HepG2 (cell line): ENCODE results near the gene STPG4. TPM values are rescaled to one million over a fixed set of nuclear protein-coding genes. Genes with fewer than 3 reads are reported as not detected.

Experiments used
- CREM ChIP-seq, 2 experiments: sonication (generic) in 1 of 2; formaldehyde crosslinking in 1 of 2; IDR thresholded peaks; 2 replicates each; pipeline versions ENCODE4 v1.4.0 to v1.6.1; 2016 to 2020; ENCODE audit warnings: antibody characterized with exemption in 1 of 2, mild to moderate bottlenecking in 1 of 2, missing genetic modification reagents in 1 of 2
- HOMEZ ChIP-seq: IDR thresholded peaks from 2 replicates; pipeline ENCODE4 v1.6.1; 2016; ENCODE audit warnings: low read depth
- HOXD1 ChIP-seq: sonication (generic); formaldehyde crosslinking; IDR thresholded peaks from 2 replicates; pipeline ENCODE4 v1.5.0; 2020; ENCODE audit warnings: missing genetic modification reagents
- KLF6 ChIP-seq: IDR thresholded peaks from 2 replicates; pipeline ENCODE4 v1.8.0; 2016; ENCODE audit warnings: missing biosample characterization, missing genetic modification reagents
- LBX2 ChIP-seq: sonication (generic); formaldehyde crosslinking; IDR thresholded peaks from 2 replicates; pipeline ENCODE4 v1.5.0; 2020; ENCODE audit warnings: missing genetic modification reagents, mild to moderate bottlenecking, borderline replicate concordance
- MTA1 ChIP-seq: sonication (generic); formaldehyde crosslinking; IDR thresholded peaks from 2 replicates; pipeline ENCODE4 v1.4.0; 2020; ENCODE audit warnings: missing genetic modification reagents, mild to moderate bottlenecking, borderline replicate concordance
- MYPOP ChIP-seq: sonication (generic); formaldehyde crosslinking; IDR thresholded peaks from 2 replicates; pipeline ENCODE4 v1.8.1; 2023; ENCODE audit warnings: mild to moderate bottlenecking, moderate library complexity, missing genetic modification reagents
- NFIB ChIP-seq: sonication (generic); formaldehyde crosslinking; IDR thresholded peaks from 2 replicates; pipeline ENCODE4 v1.9.0; 2021; ENCODE audit warnings: missing genetic modification reagents, mild to moderate bottlenecking, borderline replicate concordance
- NR0B2 ChIP-seq: sonication (generic); formaldehyde crosslinking; IDR thresholded peaks from 2 replicates; pipeline ENCODE4 v1.4.0; 2020; ENCODE audit warnings: mild to moderate bottlenecking, missing genetic modification reagents
- PTBP1 ChIP-seq: fragments of 200-400 bp; formaldehyde crosslinking; IDR thresholded peaks from 2 replicates; pipeline ENCODE4 v1.6.1; 2018; ENCODE audit warnings: low read length, low read depth; ENCODE audit not compliant: poor library complexity, severe bottlenecking
- SYNCRIP ChIP-seq: fragments of 200-400 bp; formaldehyde crosslinking; IDR thresholded peaks from 2 replicates; pipeline ENCODE4 v1.6.1; 2018; ENCODE audit warnings: mild to moderate bottlenecking, low read depth, low read length; ENCODE audit not compliant: insufficient read depth
- TAF15 ChIP-seq: fragments of 200-400 bp; formaldehyde crosslinking; IDR thresholded peaks from one replicate; pipeline ENCODE4 v1.6.1; 2018; ENCODE audit warnings: mild to moderate bottlenecking, low read depth, low read length; ENCODE audit not compliant: poor library complexity, severe bottlenecking
- TARDBP ChIP-seq: sonication (generic); formaldehyde crosslinking; IDR thresholded peaks from 2 replicates; pipeline ENCODE4 v1.8.0; 2022; ENCODE audit warnings: mild to moderate bottlenecking, missing genetic modification reagents
- ZBTB33 ChIP-seq: sonication (generic); formaldehyde crosslinking; IDR thresholded peaks from 2 replicates; pipeline ENCODE4 v1.4.0; 2020; ENCODE audit warnings: missing genetic modification reagents
- ZBTB37 ChIP-seq: sonication (generic); formaldehyde crosslinking; IDR thresholded peaks from 2 replicates; pipeline ENCODE4 v1.4.0; 2020; ENCODE audit warnings: mild to moderate bottlenecking, missing genetic modification reagents
- ZFP90 ChIP-seq: sonication (generic); formaldehyde crosslinking; IDR thresholded peaks from 2 replicates; pipeline ENCODE4 v1.8.0; 2022; ENCODE audit warnings: missing genetic modification reagents, mild to moderate bottlenecking, inconsistent platforms, borderline replicate concordance
- ZIK1 ChIP-seq: sonication (generic); formaldehyde crosslinking; IDR thresholded peaks from 2 replicates; pipeline ENCODE4 v1.5.0; 2020; ENCODE audit warnings: mild to moderate bottlenecking, low read depth, missing genetic modification reagents, borderline replicate concordance
- ZNF362 ChIP-seq: sonication (generic); formaldehyde crosslinking; IDR thresholded peaks from 2 replicates; pipeline ENCODE4 v1.4.0; 2020; ENCODE audit warnings: missing genetic modification reagents, mild to moderate bottlenecking, borderline replicate concordance
- ZNF572 ChIP-seq: sonication (generic); formaldehyde crosslinking; IDR thresholded peaks from 2 replicates; pipeline ENCODE4 v1.5.1; 2020; ENCODE audit warnings: mild to moderate bottlenecking, missing genetic modification reagents
- ZNF644 ChIP-seq: IDR thresholded peaks from 2 replicates; pipeline ENCODE4 v1.6.1; 2016; ENCODE audit warnings: low read depth
- polyA plus RNA-seq, 8 experiments: library from polyadenylated mRNA; depleted of rRNA in 3 of 8; stranded (reverse) in 7 of 8; unstranded in 1 of 8; fragments of >200 nt; fragmentation: Illumina TruSeq in 4 of 8; extraction: Trizol in 4 of 8; gene quantifications; 2 replicates each; pipeline versions ENCODE4 v1.2.1 to v1.2.3, GENCODE V29; 2011 to 2016; ENCODE audit warnings: low read depth in 4 of 8, missing spikeins in 1 of 8, mixed read lengths in 1 of 8; ENCODE audit not compliant: insufficient read depth in 1 of 8
- total RNA-seq, 5 experiments: library from RNA; depleted of rRNA; stranded (reverse); fragments of >200 nt; fragmentation: Illumina TruSeq; extraction: Trizol; gene quantifications; 2 replicates each; pipeline ENCODE4 v1.2.3, GENCODE V29; 2016; ENCODE audit warnings: low read depth in 1 of 5

The STPG4 gene
- total and polyA plus RNA-seq, 2 of the 13 experiments (the other 11 are each of a cell fraction or from before 2014, with no cell fraction given) = 0.11 to 0.15 TPM

- TF ChIP-seq ZBTB37 (CRISPR knock-in tag) (no peak), CREM (IDR thresholded peaks at IDR 0.05) (no peak), CREM (CRISPR knock-in tag; IDR thresholded peaks at IDR 0.05) (no peak), LBX2 (no peak), PTBP1 (no peak), ZBTB33 (CRISPR knock-in tag) (peak; percentile 62), ZNF572 (CRISPR knock-in tag) (no peak), ZFP90 (0 out of 2 replicates have a peak, but pooled peaks have one; percentile 51), NFIB (no peak), KLF6 (CRISPR knock-in tag) (no peak), MTA1 (CRISPR knock-in tag) (peak; percentile 99), NR0B2 (no peak), MYPOP (peak; percentile 27; the same call in 1 of the 2 replicates), TAF15 (no peak), TARDBP (CRISPR knock-in tag) (peak; percentile 63; the same call in 1 of the 2 replicates), ZNF362 (CRISPR knock-in tag) (no peak), HOXD1 (no peak), ZNF644 (CRISPR knock-in tag) (0 out of 2 replicates have a peak, but pooled peaks have one; percentile 49), SYNCRIP (no peak), ZIK1 (no peak), HOMEZ (CRISPR knock-in tag) (peak; percentile 64; the same call in 1 of the 2 replicates)
Observed at GRCh38 chr2:47067788-47068407, 87.2 kb downstream of the STPG4 start (continued).
